ENCODE measurements around the gene TSPY8.
"Not testable (repeated sequence)": the region's sequence is repeated elsewhere in the genome, so short reads cannot be mapped to it uniquely, and the experiment has no call there.

TSPY8 gene, protein sequence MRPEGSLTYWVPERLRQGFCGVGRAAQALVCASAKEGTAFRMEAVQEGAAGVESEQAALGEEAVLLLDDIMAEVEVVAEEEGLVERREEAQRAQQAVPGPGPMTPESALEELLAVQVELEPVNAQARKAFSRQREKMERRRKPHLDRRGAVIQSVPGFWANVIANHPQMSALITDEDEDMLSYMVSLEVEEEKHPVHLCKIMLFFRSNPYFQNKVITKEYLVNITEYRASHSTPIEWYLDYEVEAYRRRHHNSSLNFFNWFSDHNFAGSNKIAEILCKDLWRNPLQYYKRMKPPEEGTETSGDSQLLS

DNA sequence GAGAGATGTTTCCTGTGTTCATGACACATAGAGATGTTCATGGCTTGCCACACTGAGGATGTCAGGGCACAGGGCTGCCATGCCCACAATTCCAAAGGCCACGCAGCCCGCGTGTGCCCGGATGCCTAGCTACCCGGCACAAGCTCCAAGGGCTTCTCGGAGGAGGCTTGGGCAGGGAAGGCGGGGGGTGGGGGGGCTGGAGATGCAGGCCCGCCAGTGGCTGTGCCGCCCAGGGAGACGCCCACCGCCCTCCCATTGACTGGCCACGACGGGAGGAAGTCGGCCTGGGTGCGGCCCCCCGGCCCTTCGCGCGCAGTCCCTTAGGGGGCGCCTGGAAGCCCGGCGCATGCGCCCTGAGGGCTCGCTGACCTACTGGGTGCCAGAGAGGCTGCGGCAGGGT, at the start of gene TSPY8:
Gene TSPY8 (plus strand): TSS at position 301 of the 400 bp plus-strand sequence. CDS start 46 bp downstream, at position 347.
- not testable (repeated sequence) for DNase-seq

DNA sequence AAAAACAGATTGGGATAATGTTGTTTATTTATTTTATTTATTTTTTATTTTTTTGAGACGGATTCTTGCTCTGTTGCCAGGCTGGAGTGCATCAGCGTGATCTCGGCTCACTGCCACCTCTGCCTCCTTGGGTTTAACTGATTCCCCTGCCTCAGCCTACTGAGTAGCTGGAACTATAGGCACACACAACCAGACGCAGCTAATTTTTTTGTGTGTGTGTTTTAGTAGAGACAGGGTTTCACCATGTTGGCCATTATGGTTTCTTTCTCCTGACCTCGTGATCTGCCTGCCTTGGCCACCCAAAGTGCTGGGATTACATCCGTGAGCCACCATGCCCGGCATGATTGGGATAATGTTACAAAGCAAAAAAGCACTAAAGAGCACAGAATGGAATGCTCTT, 36.6 kb upstream of the TSPY8 start:
- no peak for DNase-seq

DNA sequence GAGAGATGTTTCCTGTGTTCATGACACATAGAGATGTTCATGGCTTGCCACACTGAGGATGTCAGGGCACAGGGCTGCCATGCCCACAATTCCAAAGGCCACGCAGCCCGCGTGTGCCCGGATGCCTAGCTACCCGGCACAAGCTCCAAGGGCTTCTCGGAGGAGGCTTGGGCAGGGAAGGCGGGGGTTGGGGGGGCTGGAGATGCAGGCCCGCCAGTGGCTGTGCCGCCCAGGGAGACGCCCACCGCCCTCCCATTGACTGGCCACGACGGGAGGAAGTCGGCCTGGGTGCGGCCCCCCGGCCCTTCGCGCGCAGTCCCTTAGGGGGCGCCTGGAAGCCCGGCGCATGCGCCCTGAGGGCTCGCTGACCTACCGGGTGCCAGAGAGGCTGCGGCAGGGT, 20.4 kb upstream of the TSPY8 start, which contains the start of gene TSPY4:
Gene TSPY4 (plus strand): TSS at position 301 of the 400 bp plus-strand sequence. CDS start 46 bp downstream, at position 347.
- DNase-seq: not testable (repeated sequence)

DNA sequence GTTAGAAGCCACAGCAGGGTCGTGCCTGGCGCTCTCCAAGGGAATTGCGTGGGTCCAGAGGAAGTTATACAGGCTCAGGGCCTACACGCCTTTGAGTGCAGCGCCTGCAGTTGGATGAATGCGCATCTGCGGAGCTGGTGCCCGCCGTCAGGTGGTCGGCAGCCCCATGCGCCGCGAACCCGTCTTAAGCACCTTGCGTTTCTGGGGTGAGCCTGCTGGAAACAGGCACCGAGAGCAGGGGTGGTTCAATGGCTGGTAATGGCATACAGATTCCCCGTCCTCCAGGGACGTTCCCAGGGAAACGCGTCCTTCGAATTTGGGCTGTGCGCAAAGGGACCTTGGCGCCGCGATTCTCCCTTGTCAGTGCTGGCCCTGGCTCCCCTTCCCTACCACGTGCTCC, 38.9 kb downstream of the TSPY8 start:
- not testable (repeated sequence) for DNase-seq

DNA sequence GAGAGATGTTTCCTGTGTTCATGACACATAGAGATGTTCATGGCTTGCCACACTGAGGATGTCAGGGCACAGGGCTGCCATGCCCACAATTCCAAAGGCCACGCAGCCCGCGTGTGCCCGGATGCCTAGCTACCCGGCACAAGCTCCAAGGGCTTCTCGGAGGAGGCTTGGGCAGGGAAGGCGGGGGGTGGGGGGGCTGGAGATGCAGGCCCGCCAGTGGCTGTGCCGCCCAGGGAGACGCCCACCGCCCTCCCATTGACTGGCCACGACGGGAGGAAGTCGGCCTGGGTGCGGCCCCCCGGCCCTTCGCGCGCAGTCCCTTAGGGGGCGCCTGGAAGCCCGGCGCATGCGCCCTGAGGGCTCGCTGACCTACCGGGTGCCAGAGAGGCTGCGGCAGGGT, 40.5 kb downstream of the TSPY8 start, which contains the start of gene TSPY3:
Gene TSPY3 (plus strand): TSS at position 301 of the 400 bp plus-strand sequence. CDS start 46 bp downstream, at position 347.
- not testable (repeated sequence) for DNase-seq

Measured in stimulated activated naive CD4-positive, alpha-beta T cell treated with Interleukin-2 at 50 U/mL for 16 hours (primary cell).